ENCODE results near the gene LAMA3.

DNA sequence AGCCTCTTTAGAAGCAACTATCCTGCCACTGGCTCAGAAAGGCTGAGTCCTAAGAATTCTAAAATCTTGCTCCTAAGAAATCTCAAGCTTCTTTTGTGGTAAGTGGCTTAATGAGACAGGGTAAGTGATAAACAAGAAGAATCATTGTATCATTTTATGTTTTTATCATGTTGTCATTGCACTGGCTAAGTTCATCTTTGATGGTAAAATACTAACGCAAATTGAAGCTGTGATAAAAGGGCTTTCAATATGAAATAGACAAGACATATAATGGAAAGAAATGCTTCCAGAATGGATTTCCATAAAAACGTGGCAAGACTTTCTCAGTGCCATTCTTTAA is 303.7 kb downstream of the LAMA3 start:
- TF ChIP-seq POLR2AphosphoS5 (IDR thresholded peaks at IDR 0.05; ENCODE audit: low read depth, low read length) (no peak), NFIC (IDR thresholded peaks at IDR 0.05; ENCODE audit: borderline replicate concordance) (no peak), RAD21 (IDR thresholded peaks at IDR 0.05; ENCODE audit: low read length) (no peak)
- TF ChIP-seq, protein P1, sequence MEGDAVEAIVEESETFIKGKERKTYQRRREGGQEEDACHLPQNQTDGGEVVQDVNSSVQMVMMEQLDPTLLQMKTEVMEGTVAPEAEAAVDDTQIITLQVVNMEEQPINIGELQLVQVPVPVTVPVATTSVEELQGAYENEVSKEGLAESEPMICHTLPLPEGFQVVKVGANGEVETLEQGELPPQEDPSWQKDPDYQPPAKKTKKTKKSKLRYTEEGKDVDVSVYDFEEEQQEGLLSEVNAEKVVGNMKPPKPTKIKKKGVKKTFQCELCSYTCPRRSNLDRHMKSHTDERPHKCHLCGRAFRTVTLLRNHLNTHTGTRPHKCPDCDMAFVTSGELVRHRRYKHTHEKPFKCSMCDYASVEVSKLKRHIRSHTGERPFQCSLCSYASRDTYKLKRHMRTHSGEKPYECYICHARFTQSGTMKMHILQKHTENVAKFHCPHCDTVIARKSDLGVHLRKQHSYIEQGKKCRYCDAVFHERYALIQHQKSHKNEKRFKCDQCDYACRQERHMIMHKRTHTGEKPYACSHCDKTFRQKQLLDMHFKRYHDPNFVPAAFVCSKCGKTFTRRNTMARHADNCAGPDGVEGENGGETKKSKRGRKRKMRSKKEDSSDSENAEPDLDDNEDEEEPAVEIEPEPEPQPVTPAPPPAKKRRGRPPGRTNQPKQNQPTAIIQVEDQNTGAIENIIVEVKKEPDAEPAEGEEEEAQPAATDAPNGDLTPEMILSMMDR (IDR thresholded peaks at IDR 0.05) = no peak

Data from SK-N-SH (cell line).